T-helper 2 cell (primary cell): ENCODE measurements around the gene C1QTNF8.
A peak's percentile ranks its signal among the peaks of the same experiment; 100 is the strongest.

Experiments used
- DNase-seq, 5 experiments: peaks; one replicate each; pipeline versions ENCODE4 v3.0.0 to v3.0.0-alpha.2; 2012 to 2022

C1QTNF8 gene

GRCh38 chr16:1042866-1043265 is 53.2 kb downstream of the C1QTNF8 start:
- DNase-seq, result peak in 1 of 5 experiments; percentile 46

DNA sequence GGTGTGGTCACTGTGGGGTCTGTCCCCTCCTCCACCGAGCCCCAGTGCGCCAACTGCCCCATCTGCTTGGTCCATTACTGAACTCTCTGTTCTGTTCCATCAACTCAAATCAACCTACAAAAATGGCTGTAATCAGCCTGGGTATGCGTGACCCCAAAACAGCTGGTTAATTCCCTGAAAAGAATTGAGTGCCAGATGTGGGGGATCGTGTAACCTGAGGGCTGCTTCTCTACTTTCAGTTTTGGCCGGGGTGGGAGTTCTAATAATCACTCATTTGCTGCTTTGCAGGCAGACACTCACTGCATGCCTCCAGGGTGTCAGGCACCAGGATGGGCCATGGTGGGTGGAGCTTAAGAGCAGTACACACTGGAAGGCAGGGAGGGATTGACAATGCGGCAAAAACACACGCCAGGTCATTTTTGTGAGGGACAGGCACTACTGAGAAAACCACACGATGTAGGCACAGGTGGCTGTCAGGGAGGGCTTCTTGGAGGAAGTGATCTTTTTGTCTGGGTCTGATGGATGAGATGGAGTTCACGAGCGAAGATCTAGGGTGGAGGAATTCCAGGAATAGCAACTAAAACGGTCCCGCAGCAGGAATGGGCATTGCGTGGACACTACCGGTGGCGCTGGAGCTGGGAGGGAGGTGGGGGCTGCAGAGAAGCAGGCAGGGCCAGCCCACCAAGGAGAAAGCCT is 53.8 kb downstream of the C1QTNF8 start:
- no peak for DNase-seq

DNA sequence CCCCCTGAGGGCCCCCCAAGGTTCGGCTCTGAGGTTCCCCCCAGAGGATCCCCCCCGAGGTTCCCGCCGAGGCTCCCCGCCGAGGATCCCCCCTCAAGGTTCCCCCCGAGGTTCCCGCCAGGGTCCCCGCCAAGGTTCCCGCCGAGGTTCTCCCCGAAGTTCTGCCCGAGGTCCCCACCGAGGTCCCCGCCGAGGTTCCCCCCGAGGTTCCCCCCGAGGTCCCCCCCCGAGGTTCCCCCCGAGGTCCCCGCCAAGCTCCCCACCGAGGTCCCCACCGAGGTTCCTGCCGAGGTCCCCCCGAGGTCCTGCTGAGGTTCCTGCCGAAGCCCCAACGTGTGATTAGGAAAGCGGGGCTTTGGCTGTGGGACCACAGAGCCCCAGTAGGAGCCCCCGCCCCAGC is 55.7 kb downstream of the C1QTNF8 start:
- no peak for DNase-seq

DNA sequence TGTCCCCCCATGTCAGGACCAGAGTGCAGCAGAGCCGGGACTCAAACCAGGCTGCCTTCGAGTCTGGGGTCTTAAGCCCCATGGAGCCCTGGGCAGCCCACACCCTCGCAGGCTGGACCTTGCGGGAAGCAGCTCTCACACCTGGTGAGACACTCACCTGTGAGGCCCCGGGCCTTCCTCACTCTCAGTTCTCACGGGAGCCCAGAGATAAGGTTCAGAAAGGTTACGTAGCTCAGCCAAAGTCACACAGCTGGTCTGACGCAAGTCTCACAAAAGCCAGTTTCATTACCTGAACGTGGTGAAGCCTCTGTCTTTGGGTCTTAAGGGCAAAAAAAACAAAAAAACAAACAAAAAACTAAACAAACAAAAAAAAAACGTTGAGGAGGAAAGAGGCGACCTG is 56.3 kb downstream of the C1QTNF8 start:
- no peak for DNase-seq

DNA sequence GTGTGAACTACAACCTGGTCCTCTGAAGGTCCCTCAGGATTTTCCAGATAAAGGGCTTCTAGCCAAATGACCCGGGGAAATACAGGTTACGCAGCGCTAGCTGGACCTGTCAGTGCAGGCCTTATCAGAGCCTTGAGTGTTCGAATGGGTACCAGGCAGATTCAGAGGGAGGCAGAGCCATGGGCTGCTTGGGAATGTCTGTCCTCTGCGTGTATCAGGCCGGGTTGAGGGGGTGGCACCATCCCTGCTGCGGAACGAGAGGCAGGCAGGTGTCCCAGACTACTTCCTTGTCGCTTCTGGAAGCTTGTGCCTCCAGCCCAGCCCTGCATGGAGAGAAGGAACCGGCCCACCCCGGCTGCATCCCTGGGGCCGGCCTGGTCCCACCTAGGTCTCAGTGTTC is 57.1 kb downstream of the C1QTNF8 start:
- DNase-seq, result no peak
